NCI-H82 treated with DMSO at 0.1 percent for 48 hours (cell line): Measurements from ENCODE around the gene GMEB2.

Source experiments
- DNase-seq: peaks from one replicate; lab custom pipeline; 2025; ENCODE audit not compliant: unreplicated experiment; lab: John Stamatoyannopoulos, UW

GMEB2 gene

GRCh38 chr20:63547725-63548480, 79.0 kb downstream of the GMEB2 start, which contains the start of gene SRMS:
SRMS (minus strand) TSS chr20:63547749; CDS start chr20:63547463, 286 bp downstream.
- no peak for DNase-seq

- no peak for DNase-seq
These were observed 79.8 kb downstream of the GMEB2 start for GRCh38 chr20:63546956-63547724.

DNA sequence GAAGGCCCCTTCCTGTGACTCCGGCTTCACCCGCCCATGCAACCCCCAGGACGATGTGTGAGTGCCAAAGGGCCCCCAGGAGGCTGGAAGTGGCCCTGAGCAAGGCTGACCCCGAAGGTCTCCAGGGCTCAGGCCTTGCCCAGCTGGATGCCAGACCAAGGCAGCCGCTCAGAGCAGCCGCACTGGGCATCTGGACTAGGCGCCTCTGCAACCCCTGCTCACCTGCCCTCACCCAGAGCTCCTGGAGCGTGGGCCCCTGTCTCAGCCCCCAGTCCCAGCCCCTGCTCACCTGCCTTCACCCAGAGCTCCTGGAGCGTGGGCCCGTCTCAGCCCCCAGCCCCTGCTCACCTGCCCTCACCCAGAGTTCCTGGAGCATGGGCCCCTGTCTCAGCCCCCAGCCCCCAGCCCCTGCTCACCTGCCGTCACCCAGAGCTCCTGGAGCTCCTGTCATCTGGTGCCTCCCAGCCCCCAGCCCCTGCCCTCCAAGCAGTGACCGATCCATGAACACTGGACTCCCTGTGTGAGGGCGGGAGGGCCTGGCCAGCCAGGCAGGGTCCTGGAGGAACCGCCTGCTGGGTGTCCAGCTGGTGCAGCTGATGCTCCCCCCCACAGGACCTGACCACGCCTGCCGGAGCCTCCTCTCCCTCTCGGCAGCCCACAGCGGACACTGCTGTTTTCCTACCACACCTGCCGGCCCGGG, 80.5 kb downstream of the GMEB2 start:
- no peak for DNase-seq

DNA sequence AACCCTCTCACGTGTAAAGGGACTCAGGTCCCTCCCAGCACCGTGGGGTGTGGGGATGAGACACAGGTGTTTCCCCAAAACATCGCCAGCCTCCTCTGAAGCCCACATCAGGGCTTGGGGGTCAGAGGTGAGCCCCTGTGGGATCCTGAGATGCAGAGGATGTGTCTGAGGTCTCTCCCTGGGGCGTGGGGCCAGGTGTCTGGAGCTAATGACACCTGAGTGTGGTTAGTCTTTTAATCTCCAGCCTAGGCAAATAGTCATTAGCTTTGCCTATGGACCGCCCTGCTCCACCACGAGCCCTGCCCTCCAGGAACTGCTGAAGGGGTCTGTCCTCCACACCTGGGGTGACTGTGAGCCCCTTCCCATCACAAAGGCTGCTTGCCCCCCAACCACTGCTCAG, 81.1 kb downstream of the GMEB2 start:
- DNase-seq: no peak

GRCh38 chr20:63544958-63545516, 81.9 kb downstream of the GMEB2 start:
- DNase-seq: no peak

GRCh38 chr20:63544241-63544957, 82.5 kb downstream of the GMEB2 start:
- DNase-seq: no peak

GRCh38 chr20:63543733-63544132, 83.2 kb downstream of the GMEB2 start:
- no peak for DNase-seq

- DNase-seq: no peak
These were observed 83.8 kb downstream of the GMEB2 start for GRCh38 chr20:63543131-63543530.

DNA sequence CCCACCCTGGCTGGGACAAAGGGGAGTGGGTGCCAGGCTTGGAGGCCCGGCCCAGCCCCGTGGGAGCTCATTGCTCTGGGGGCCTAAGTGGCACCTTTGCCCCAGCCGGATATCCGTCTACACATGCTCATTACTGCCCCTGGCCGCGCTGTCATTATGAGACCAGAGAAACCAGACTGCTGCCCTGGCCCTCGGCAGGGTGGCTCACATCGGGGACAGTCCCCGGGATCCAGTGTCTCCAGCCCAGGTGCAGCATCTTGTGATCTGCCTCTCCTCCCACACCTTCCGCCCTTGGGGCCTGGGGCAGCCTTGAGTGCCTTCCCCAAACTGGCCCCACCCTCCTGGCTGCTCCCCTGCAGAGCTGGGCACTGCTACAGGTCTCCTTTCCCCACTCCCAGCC, 84.2 kb downstream of the GMEB2 start:
- DNase-seq: no peak

- DNase-seq: no peak
These were observed 84.8 kb downstream of the GMEB2 start for GRCh38 chr20:63542031-63542559.

- DNase-seq: no peak
These were observed 85.5 kb downstream of the GMEB2 start for GRCh38 chr20:63541371-63541770.

DNA sequence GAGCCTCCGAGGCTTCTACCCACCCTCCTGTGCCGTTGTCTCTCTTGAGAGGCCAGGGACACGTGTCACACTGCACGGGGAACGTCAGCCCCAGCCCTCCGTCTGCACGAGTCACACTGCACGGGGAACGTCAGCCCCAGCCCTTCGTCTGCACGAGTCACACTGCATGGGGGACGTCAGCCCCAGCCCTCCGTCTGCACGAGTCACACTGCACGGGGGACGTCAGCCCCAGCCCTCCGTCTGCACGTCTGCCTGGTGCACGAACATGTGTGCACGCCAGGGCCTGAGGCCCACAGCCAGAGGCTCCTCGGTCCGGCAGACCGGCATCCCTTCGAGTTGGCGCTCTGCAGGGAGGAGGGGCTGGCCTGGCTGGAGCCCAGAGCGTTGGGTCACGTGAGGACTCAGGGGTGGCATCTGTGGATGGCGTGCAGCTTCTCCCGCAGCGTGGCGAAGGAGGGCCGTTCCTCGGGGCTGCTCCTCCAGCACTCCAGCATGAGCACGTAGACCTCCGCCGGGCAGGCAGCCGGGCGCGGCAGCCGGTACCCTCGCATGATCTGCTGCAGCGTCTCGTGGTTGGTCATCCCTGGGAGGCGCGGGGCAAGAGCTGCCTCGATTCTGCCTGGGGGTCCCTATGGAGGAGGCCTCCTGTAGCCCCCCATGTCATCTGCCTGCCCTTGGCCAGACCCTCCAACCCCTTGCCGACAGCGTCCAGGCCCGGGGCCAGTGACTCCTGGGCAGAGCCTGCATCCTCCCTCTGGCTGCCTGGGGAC, 86.3 kb downstream of the GMEB2 start:
- no peak for DNase-seq

- no peak for DNase-seq
These were observed 87.2 kb downstream of the GMEB2 start for GRCh38 chr20:63539441-63540370.

DNA sequence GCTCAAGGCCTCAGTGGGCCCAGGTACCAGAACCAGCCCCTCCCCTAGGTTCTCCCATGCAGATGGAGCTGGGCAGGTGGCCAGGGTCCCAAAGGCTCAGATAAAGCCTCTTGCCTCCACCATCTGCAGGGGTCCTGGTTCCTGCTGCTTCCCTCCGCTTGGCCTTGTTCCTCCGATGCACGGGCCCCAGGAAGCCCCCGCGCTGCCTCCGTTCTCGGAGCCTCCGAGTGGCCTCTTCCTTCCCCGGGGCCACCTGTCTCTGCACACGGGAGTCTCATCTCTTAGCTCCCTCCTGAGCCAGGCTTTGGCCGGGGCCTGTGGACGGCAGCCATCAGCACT, 87.8 kb downstream of the GMEB2 start:
- no peak for DNase-seq

DNA sequence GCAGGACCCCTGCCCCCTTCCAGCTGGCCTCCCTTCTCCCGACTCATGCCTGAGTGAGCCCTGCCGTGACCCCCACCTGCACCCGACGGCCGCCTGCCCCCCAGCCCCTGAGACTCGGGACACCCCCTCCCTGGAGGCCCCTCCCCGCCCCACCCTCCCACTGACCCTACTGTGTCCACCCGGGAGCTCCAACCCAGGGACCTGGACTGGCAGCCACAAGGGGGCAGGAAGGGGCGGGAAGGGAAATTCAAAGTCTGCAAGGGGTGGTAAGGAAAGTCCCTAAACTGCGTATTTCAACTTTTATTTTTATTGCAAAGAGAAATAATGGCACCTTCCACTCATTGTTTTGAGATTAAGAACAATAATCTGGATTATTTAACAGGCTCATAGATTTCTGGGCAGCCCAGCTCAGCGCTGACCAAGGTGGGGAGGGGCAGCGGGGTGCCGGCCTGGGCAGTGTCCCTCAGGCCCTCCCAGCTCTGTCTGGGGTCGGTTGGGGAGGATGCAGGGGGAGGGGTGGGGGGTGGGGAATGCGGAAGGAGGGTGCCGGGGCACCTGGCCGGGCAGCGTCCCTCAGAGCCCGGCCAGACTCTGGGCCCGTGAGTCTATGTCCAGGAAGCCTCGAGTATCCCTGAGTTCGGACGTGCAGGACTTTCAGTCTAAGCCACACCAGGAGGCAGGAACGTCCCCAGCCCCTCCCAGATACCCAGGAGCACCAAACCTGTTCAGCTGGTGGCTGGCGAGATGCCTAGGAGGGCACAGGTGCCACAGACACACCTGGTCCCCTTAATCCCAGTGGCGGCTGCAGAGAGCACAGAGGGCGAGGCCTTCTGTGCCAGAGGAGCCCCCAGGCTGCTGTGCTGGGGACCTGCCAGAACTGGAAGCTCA, 88.5 kb downstream of the GMEB2 start:
- DNase-seq: no peak
